Measurements from ENCODE around the gene RPL9.
"Not testable (repeated sequence)": the region's sequence is repeated elsewhere in the genome, so short reads cannot be mapped to it uniquely, and the experiment has no call there.

The RPL9 gene

DNA sequence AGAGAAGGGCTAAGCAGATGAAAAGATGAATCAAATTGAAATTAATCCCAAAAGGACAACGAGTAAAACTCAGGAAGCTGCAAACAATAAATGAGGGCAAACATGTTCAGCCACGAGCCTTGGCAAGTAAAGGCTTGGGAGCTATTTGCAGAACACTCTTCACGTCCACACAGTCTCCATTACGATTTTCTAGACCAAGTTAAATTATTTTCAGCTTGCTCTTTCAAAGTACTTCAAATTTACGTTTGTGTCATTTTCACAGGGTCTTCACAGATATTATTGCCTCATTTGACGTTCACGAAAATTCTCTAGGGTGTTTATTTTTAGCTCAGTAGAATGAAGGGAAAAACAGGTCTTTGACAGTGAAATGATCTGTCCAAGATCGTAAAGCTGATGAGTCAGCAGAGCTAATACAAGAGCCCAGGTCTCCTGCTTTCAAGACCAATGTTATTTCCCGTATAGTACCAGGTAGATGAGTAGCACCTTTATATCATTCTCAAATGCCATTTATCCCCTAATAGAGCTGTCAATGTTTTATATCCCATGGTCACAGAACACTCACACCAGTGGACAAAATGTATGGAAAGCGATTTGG lies 31.1 kb downstream of the RPL9 start:
- DNase-seq (ENCODE audit: low read depth in 2 of 2, low spot score in 1 of 2), result no peak

DNA sequence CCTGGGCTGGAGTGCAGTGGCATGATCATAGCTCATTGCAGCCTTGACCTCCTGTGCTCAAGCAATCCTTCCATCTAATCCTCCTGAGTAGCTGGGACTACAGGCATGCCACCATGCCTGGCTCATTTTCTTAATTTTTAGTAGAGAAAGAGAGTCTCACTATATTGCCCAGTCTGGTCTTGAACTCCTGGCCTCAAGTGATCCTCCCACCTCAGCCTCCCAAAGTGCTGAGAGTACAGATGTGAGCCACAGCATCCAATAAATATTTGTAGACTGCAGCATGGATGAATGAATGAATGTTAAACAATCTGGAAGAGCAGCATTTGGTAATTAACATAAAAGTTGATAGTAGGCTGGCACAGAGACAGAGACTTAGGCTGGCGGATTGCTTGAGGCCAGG lies 32.0 kb downstream of the RPL9 start:
- no peak for DNase-seq (ENCODE audit: low read depth in 2 of 2, low spot score in 1 of 2)

DNA sequence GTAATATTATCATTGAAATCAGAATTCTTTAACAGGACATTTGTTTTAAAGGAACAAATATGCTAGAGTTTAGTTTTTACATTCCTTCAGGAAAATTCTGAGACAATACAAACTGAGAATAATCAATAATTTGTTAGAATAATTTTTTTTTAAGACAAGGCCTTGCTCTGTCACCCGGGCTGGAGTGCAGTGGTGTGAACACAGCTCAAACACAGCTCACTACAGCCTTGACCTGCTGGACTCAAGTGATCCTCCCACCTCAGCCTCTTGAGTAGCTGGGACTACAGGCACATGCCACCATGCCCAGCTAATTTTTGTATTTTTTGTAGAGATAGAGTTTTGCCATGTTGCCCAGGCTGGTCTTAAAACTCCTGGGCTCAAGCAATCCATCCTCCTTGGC lies 33.4 kb downstream of the RPL9 start:
- DNase-seq (ENCODE audit: low read depth in 2 of 2, low spot score in 1 of 2), result not testable (repeated sequence)

DNA sequence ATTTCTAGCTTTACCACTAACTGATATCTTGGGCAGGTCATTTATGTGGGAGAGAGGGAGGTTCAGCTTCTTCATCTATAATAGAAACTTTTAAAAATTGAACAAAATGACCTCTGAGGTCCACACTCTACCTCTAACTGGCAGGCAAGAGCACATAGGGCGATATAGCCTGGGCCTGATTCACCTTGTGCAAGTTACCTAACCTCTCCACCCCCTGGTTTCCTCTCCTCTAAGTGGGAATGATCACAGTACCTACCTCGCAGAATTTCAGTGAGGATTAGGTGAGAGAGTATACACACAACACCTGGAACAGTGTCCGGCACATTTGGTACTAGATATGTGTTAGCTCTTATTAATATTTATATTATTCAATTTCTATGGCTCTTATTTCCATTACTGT lies 36.5 kb downstream of the RPL9 start:
- DNase-seq (ENCODE audit: low read depth in 2 of 2, low spot score in 1 of 2), result no peak

DNA sequence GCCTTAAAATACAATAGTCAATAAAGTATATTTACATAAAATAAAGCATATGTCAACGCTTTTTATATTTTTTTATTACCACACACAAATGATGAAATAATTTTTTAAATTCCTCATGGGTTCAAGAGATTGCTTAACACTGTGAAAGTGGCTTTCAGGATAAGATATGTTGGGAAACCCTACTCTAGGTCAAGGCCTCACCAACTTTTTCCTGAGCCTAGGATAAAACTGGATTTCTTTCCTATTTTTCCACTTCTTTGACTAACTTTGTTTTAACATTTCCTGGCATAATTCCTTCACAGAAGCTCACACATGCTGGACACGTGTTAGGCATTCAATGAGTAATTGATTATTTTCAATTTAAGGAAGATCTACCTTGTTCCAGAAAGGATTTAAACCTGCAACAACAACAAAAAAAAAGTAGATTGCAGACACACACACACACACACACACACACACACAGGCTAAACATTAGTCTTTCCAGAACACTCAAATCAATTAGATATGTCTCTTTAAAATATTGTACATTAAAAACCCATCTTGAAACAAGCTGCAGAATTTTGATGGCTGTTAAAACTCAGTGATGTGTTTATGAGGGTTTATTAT lies 42.9 kb downstream of the RPL9 start:
- no peak for DNase-seq (ENCODE audit: low read depth in 2 of 2, low spot score in 1 of 2)

DNA sequence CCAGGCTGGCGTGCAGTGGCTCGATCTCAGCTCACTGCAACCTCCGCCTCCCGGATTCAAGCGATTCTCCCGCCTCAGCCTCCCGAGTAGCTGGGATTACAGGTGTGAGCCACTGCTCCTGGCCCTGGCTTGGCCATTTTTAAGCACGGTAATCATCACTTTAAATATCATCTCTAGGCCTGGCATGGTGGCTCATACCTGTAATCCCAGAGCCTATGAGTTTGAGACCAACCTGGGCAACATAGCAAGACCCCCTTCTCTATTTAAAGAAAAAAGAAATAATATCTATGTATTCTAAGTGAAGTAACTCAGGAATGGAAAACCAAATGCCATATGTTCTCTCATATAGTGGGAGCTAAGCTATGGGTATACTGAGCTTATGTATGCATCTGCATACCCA lies 47.2 kb downstream of the RPL9 start:
- not testable (repeated sequence) for DNase-seq (ENCODE audit: low read depth in 2 of 2, low spot score in 1 of 2)

DNA sequence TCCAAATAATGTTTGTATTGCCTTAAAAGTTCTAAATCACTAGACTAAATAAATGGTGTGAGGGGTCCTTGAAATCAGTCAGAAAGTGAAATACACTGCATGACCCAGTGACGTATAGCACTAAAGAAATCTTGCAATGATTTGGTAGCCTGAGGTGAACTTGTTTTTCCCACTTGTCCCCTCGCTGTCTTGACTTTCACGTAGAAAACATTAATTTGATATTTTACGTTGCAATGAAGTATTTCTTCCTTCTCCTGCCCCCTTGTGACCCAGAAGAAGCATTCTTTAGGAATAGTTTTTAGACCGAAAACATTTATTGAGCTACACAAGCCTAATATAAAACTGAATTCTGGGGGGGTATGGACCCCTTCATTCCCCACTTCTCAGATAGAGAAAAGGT lies 48.3 kb downstream of the RPL9 start:
- DNase-seq (ENCODE audit: low read depth in 2 of 2, low spot score in 1 of 2), result no peak

DNA sequence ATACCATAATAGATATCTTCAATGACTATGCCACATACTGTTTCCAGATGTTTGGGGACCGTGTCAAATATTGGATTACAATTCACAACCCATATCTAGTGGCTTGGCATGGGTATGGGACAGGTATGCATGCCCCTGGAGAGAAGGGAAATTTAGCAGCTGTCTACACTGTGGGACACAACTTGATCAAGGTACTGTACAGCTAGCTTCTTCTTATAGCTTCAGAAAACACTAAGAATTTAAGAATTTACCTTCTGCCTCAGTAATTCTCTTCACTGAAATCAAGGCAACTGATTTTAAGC lies 51.2 kb downstream of the RPL9 start:
- DNase-seq (ENCODE audit: low read depth in 2 of 2, low spot score in 1 of 2), result no peak

DNA sequence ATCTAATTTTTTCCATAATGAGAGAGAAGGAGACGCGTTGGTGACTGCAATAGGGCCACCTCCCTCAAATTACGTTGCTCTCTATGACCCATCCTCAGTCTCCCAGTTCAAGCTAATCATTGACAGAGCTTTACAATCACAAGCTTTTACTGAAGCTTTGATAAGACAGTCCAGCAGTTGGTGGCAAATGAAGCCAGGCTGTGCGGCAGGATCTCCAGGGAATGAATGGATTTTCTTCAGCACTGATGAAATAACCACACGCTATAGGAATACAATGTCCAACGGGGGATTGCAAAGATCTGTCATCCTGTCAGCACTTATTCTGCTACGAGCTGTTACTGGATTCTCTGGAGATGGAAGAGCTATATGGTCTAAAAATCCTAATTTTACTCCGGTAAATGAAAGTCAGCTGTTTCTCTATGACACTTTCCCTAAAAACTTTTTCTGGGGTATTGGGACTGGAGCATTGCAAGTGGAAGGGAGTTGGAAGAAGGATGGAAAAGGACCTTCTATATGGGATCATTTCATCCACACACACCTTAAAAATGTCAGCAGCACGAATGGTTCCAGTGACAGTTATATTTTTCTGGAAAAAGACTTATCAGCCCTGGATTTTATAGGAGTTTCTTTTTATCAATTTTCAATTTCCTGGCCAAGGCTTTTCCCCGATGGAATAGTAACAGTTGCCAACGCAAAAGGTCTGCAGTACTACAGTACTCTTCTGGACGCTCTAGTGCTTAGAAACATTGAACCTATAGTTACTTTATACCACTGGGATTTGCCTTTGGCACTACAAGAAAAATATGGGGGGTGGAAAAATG lies 51.7 kb downstream of the RPL9 start, which contains the start of gene KLB:
Gene KLB, plus strand, starts transcription at position 168 of the 821 bp plus-strand sequence. Its CDS starts 20 bp downstream, at position 188.
- no peak for DNase-seq (ENCODE audit: low read depth in 2 of 2, low spot score in 1 of 2)
